IMR-90 (cell line): ENCODE results near the gene FMNL1.

ENCODE experiments used
- CEBPB ChIP-seq: IDR thresholded peaks from 2 replicates; pipeline ENCODE4 v1.6.1; 2012; ENCODE audit warnings: low read depth, low read length, improper control_type of control experiment
- CTCF ChIP-seq: conservative IDR thresholded peaks from 2 replicates; pipeline ENCODE4 v1.5.1; 2012; ENCODE audit warnings: mild to moderate bottlenecking, low read depth, low read length, improper control_type of control experiment
- MAFK ChIP-seq: IDR thresholded peaks from 2 replicates; pipeline ENCODE4 v1.6.1; 2012; ENCODE audit warnings: low read depth, low read length, improper control_type of control experiment
- POLR2A ChIP-seq: IDR thresholded peaks from 2 replicates; pipeline ENCODE4 v1.6.1; 2012; ENCODE audit warnings: mild to moderate bottlenecking, low read depth, low read length
- RFX5 ChIP-seq: IDR thresholded peaks from 2 replicates; pipeline ENCODE4 v1.8.0; 2012; ENCODE audit warnings: low read depth, mild to moderate bottlenecking, low read length, moderate library complexity
- TF ChIP-seq, protein P1 (sequence below): fragments of 150-350 bp; IDR thresholded peaks from 2 replicates; pipeline ENCODE4 v1.6.1; 2017; ENCODE audit warnings: mild to moderate bottlenecking, antibody characterized with exemption, low read length, low read depth

DNA sequence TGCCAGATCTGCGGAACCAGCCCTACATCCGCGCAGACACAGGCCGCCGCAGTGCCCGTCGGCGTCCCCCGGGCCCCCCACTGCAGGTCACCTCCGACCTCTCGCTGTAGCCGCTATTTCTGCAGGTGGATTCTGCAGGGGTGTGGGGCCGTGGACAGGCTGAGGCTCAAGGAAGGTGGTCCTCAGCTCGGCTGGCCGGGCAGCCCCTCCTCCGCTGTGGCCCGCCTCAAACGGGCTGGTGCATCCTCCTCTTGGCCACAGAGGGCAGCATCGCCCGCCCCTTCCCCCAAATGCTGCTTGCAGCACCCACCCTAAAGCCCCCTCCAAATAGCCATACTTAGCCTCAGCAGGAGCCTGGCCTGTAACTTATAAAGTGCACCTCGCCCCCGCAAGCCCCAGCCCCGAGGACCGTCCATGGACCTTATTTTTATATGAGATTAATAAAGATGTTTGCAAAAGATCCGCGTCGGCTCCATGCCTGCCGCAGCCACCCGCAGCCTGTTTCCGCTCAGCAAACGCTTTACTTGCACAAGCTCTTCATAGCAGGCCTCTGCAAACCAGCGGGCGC lies 25.3 kb downstream of the FMNL1 start:
- TF ChIP-seq CTCF, result peak; percentile 42
- no peak for TF ChIP-seq MAFK
- no peak for TF ChIP-seq RFX5
- TF ChIP-seq, protein P1, sequence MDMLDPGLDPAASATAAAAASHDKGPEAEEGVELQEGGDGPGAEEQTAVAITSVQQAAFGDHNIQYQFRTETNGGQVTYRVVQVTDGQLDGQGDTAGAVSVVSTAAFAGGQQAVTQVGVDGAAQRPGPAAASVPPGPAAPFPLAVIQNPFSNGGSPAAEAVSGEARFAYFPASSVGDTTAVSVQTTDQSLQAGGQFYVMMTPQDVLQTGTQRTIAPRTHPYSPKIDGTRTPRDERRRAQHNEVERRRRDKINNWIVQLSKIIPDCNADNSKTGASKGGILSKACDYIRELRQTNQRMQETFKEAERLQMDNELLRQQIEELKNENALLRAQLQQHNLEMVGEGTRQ, result no peak
- no peak for TF ChIP-seq POLR2A
- TF ChIP-seq CEBPB, result no peak
